Natural killer cell (primary cell): Measurements from ENCODE around the gene ATP9A. TPM values are rescaled to one million over a fixed set of nuclear protein-coding genes. Genes with fewer than 3 reads are reported as not detected.

Experiments
- ATAC-seq, 3 donors: fragments of 150-1000 bp in 2 of 3; fragments of 200-7000 bp in 1 of 3; cut with Tn5 transposase; 1 replicate in 1 of 3; 2 replicates in 2 of 3; pipeline ENCODE4 v1.10.0; 2021; ENCODE audit warnings: mild to moderate bottlenecking in 2 of 3, moderate library complexity in 2 of 3
- DNase-seq, 2 donors: peaks; one replicate each; pipeline versions ENCODE4 v3.0.0 to v3.0.0-alpha.2; 2013 to 2021; ENCODE audit warnings: mixed read lengths in 1 of 2
- H3K27ac ChIP-seq: one replicate; pipeline ENCODE4 v1.5.1; 2013; ENCODE audit warnings: mild to moderate bottlenecking, low read length
- H3K27me3 ChIP-seq: one replicate; pipeline ENCODE4 v1.6.1; 2013; ENCODE audit warnings: low read length; ENCODE audit not compliant: control insufficient read depth, insufficient read depth
- H3K36me3 ChIP-seq: one replicate; pipeline ENCODE4 v1.6.1; 2013; ENCODE audit warnings: low read length; ENCODE audit not compliant: control insufficient read depth, insufficient read depth
- H3K4me1 ChIP-seq: one replicate; pipeline ENCODE4 v1.6.1; 2013; ENCODE audit warnings: low read length; ENCODE audit not compliant: control insufficient read depth, insufficient read depth
- H3K4me3 ChIP-seq: one replicate; pipeline ENCODE4 v1.5.1; 2013; ENCODE audit warnings: low read length
- H3K9me3 ChIP-seq: one replicate; pipeline ENCODE4 v1.6.1; 2013; ENCODE audit warnings: low read length; ENCODE audit not compliant: control insufficient read depth, insufficient read depth
- H3K27ac Mint-ChIP-seq, 2 donors: one replicate each; pipeline ENCODE4 v1.8.0; 2022; ENCODE audit warnings: mild to moderate bottlenecking in 2 of 2, mixed read lengths in 2 of 2, moderate library complexity in 1 of 2
- H3K27me3 Mint-ChIP-seq, 2 donors: one replicate each; pipeline ENCODE4 v1.8.0; 2022; ENCODE audit warnings: low read depth in 2 of 2, mixed read lengths in 2 of 2
- H3K36me3 Mint-ChIP-seq: one replicate; pipeline ENCODE4 v1.8.0; 2022; ENCODE audit warnings: mixed read lengths
- H3K4me1 Mint-ChIP-seq, 2 donors: one replicate each; pipeline ENCODE4 v1.8.0; 2022; ENCODE audit warnings: mixed read lengths in 2 of 2
- H3K4me3 Mint-ChIP-seq: one replicate; pipeline ENCODE4 v1.8.0; 2022; ENCODE audit warnings: mild to moderate bottlenecking, moderate library complexity, mixed read lengths
- H3K9me3 Mint-ChIP-seq, 2 donors: one replicate each; pipeline ENCODE4 v1.8.0; 2022; ENCODE audit warnings: mixed read lengths in 2 of 2
- CTCF ChIP-seq: fragments of 200-600 bp; IDR thresholded peaks from one replicate; pipeline ENCODE4 v1.8.0; 2022; ENCODE audit warnings: antibody characterized with exemption
- WGBS: methylation state at CpG from one replicate; pipeline ENCODE4 v1.1.7; 2013; ENCODE audit warnings: missing lambda C conversion rate; ENCODE audit not compliant: insufficient coverage; 5-methylcytosine and 5-hydroxymethylcytosine counted together
- intact Hi-C: fragments of 100-400 bp; cut with micrococcal nuclease; formaldehyde crosslinking; loops from one replicate; pipeline ENCODE4 v1.14.2; 2022
- total RNA-seq, 4 donors: library from RNA; stranded (reverse); fragments of 120-200 nt in 1 of 4; gene quantifications; one replicate each; pipeline versions ENCODE4 v1.2.3 to v1.2.4, GENCODE V29; 2013 to 2022

ATP9A gene
- total RNA-seq, 3 donors from 2014 or later (not counting 1 experiment from before 2014, with no cell fraction given): 1.4 to 46.8 (median 1.9) TPM

- H3K36me3 Mint-ChIP-seq: no peaks in the 10 kb centered on the region
- 69% methylated on average over 1 of the region's 1 CpG for WGBS
Observed at GRCh38 chr20:51749674-51750036, 18.5 kb downstream of the ATP9A start.

GRCh38 chr20:51747182-51747911 is 20.8 kb downstream of the ATP9A start:
- no peak for ATAC-seq
- 89% methylated on average over 7 of the region's 7 CpGs for WGBS
- no peak overlapping the region for H3K27ac Mint-ChIP-seq
- no peaks in the 10 kb centered on the region for H3K9me3 Mint-ChIP-seq
- no peak overlapping the region for H3K27ac ChIP-seq
- intact Hi-C loops: no loop called here
- no peaks in the 10 kb centered on the region for H3K27me3 ChIP-seq
- H3K4me3 Mint-ChIP-seq: no peak overlapping the region
- no peak for DNase-seq
- peaks cover 3% of the 10 kb centered on the region for H3K4me1 ChIP-seq
- peaks cover 0 to 7% of the 10 kb centered on the region in 2 donors for H3K27me3 Mint-ChIP-seq
- H3K4me3 ChIP-seq: no peak overlapping the region
- no peaks in the 10 kb centered on the region for H3K36me3 Mint-ChIP-seq
- H3K36me3 ChIP-seq: no peaks in the 10 kb centered on the region
- no peak for TF ChIP-seq CTCF
- H3K4me1 Mint-ChIP-seq: peaks cover 6 to 21% of the 10 kb centered on the region in 2 donors
- no peaks in the 10 kb centered on the region for H3K9me3 ChIP-seq

More at GRCh38 chr20:51749674-51750036, 18.5 kb downstream of the ATP9A start:
- Mint-ChIP-seq H3K4me3 (no peak overlapping the region), H3K9me3 (no peaks in the 10 kb centered on the region), H3K27me3 (peaks cover 0 to 7% of the 10 kb centered on the region in 2 donors), H3K27ac (no peak overlapping the region), H3K4me1 (peaks cover 6 to 21% of the 10 kb centered on the region in 2 donors)
- H3K36me3 ChIP-seq: no peaks in the 10 kb centered on the region
- peaks cover 3% of the 10 kb centered on the region for H3K4me1 ChIP-seq
- H3K9me3 ChIP-seq: no peaks in the 10 kb centered on the region
- H3K27me3 ChIP-seq: no peaks in the 10 kb centered on the region
- TF ChIP-seq CTCF: no peak
- H3K27ac ChIP-seq: no peak overlapping the region
- no peak overlapping the region for H3K4me3 ChIP-seq
- ATAC-seq (no peak), DNase-seq (no peak)
- intact Hi-C loops: no loop called here

- intact Hi-C loops: no loop called here
- no peak for ATAC-seq
- H3K36me3 Mint-ChIP-seq: no peaks in the 10 kb centered on the region
Observed at GRCh38 chr20:51745804-51746203, 22.4 kb downstream of the ATP9A start.

More at GRCh38 chr20:51745804-51746203, 22.4 kb downstream of the ATP9A start:
- Histone ChIP-seq H3K36me3 (no peaks in the 10 kb centered on the region), H3K9me3 (no peaks in the 10 kb centered on the region), H3K27me3 (no peaks in the 10 kb centered on the region), H3K27ac (no peak overlapping the region), H3K4me3 (no peak overlapping the region), H3K4me1 (peaks cover 3% of the 10 kb centered on the region)
- Mint-ChIP-seq H3K4me1 (peaks cover 6 to 21% of the 10 kb centered on the region in 2 donors), H3K27ac (no peak overlapping the region), H3K4me3 (no peak overlapping the region), H3K27me3 (peaks cover 0 to 7% of the 10 kb centered on the region in 2 donors), H3K9me3 (no peaks in the 10 kb centered on the region)
- WGBS: 96% methylated on average over 3 of the region's 3 CpGs
- no peak for TF ChIP-seq CTCF
- no peak for DNase-seq
